NT2/D1 (cell line): Measurements from ENCODE around the gene RAB11FIP5.

Experiments
- DNase-seq: peaks from one replicate; pipeline ENCODE4 v3.0.0-alpha.2; 2011; ENCODE audit warnings: low read depth, low spot score
- H3K27me3 ChIP-seq: 2 replicates; pipeline ENCODE4 v1.6.0; 2011; ENCODE audit warnings: mild to moderate bottlenecking; ENCODE audit not compliant: insufficient read length, insufficient read depth
- H3K36me3 ChIP-seq: 2 replicates; pipeline ENCODE4 v1.6.1; 2011; ENCODE audit warnings: mild to moderate bottlenecking, low read length, mixed read lengths; ENCODE audit not compliant: insufficient read depth, insufficient read length
- H3K4me1 ChIP-seq: 2 replicates; pipeline ENCODE4 v1.5.1; 2011; ENCODE audit not compliant: insufficient read depth, insufficient read length
- H3K4me3 ChIP-seq: 2 replicates; pipeline ENCODE4 v1.5.1; 2011; ENCODE audit warnings: low read depth; ENCODE audit not compliant: insufficient read length
- H3K9ac ChIP-seq: 2 replicates; pipeline ENCODE4 v1.6.0; 2011; ENCODE audit warnings: low read depth; ENCODE audit not compliant: insufficient read length
- H3K9me3 ChIP-seq: 2 replicates; pipeline ENCODE4 v1.5.1; 2011; ENCODE audit warnings: mild to moderate bottlenecking, low read length; ENCODE audit not compliant: insufficient read depth
- SUZ12 ChIP-seq: IDR thresholded peaks from 2 replicates; pipeline ENCODE4 v1.6.1; 2011; ENCODE audit not compliant: insufficient read length, insufficient read depth; ENCODE audit errors: extremely low read depth
- YY1 ChIP-seq: IDR thresholded peaks from 2 replicates; pipeline ENCODE4 v1.6.1; 2011; ENCODE audit not compliant: insufficient read length, insufficient read depth
- ZNF274 ChIP-seq: IDR thresholded peaks from 2 replicates; pipeline ENCODE4 v1.6.1; 2011; ENCODE audit warnings: mild to moderate bottlenecking, low read depth, low read length

Gene RAB11FIP5

GRCh38 chr2:73091164-73091563 lies 21.6 kb downstream of the RAB11FIP5 start:
- DNase-seq: no peak
- H3K9ac ChIP-seq: no peak overlapping the region
- H3K36me3 ChIP-seq: peaks cover 28% of the 10 kb centered on the region
- H3K27me3 ChIP-seq: no peaks in the 10 kb centered on the region
- peaks cover 16% of the 10 kb centered on the region for H3K4me1 ChIP-seq
- TF ChIP-seq SUZ12: no peak
- no peak for TF ChIP-seq YY1
- TF ChIP-seq ZNF274: no peak
- no peaks in the 10 kb centered on the region for H3K9me3 ChIP-seq
- no peak overlapping the region for H3K4me3 ChIP-seq

- H3K4me1 ChIP-seq: peaks cover 23% of the 10 kb centered on the region
- H3K9ac ChIP-seq: no peak overlapping the region
- TF ChIP-seq ZNF274 (no peak), SUZ12 (no peak), YY1 (no peak)
- peaks cover 43% of the 10 kb centered on the region for H3K36me3 ChIP-seq
- H3K9me3 ChIP-seq: no peaks in the 10 kb centered on the region
- H3K4me3 ChIP-seq: no peak overlapping the region
- DNase-seq: no peak
- H3K27me3 ChIP-seq: no peaks in the 10 kb centered on the region
Observed at GRCh38 chr2:73089270-73090030, 23.3 kb downstream of the RAB11FIP5 start.

GRCh38 chr2:73088703-73089102 lies 24.0 kb downstream of the RAB11FIP5 start:
- Histone ChIP-seq H3K36me3 (peaks cover 50% of the 10 kb centered on the region), H3K4me3 (no peak overlapping the region), H3K27me3 (no peaks in the 10 kb centered on the region), H3K9ac (no peak overlapping the region), H3K4me1 (peaks cover 23% of the 10 kb centered on the region), H3K9me3 (no peaks in the 10 kb centered on the region)
- DNase-seq: no peak
- TF ChIP-seq YY1: no peak
- no peak for TF ChIP-seq ZNF274
- no peak for TF ChIP-seq SUZ12

- DNase-seq: no peak
- Histone ChIP-seq H3K27me3 (no peaks in the 10 kb centered on the region), H3K9ac (no peak overlapping the region), H3K4me3 (no peak overlapping the region), H3K4me1 (peaks cover 23% of the 10 kb centered on the region), H3K36me3 (peaks cover 51% of the 10 kb centered on the region), H3K9me3 (no peaks in the 10 kb centered on the region)
- no peak for TF ChIP-seq YY1
- no peak for TF ChIP-seq ZNF274
- no peak for TF ChIP-seq SUZ12
Observed at GRCh38 chr2:73088211-73088610, 24.5 kb downstream of the RAB11FIP5 start.

- no peaks in the 10 kb centered on the region for H3K27me3 ChIP-seq
- H3K9ac ChIP-seq: no peak overlapping the region
- TF ChIP-seq ZNF274 (no peak), SUZ12 (no peak), YY1 (no peak)
- no peak overlapping the region for H3K4me3 ChIP-seq
- DNase-seq: no peak
- peaks cover 60% of the 10 kb centered on the region for H3K36me3 ChIP-seq
- H3K9me3 ChIP-seq: no peaks in the 10 kb centered on the region
- H3K4me1 ChIP-seq: peaks cover 19% of the 10 kb centered on the region
Observed at GRCh38 chr2:73087311-73087710, 25.4 kb downstream of the RAB11FIP5 start.

- Histone ChIP-seq H3K9me3 (no peaks in the 10 kb centered on the region), H3K9ac (no peak overlapping the region), H3K4me1 (peaks cover 16% of the 10 kb centered on the region), H3K27me3 (no peaks in the 10 kb centered on the region), H3K36me3 (peaks cover 66% of the 10 kb centered on the region), H3K4me3 (no peak overlapping the region)
- DNase-seq: peak; percentile 67
- TF ChIP-seq ZNF274 (no peak), SUZ12 (no peak), YY1 (no peak)
Observed at GRCh38 chr2:73085691-73086090, 27.1 kb downstream of the RAB11FIP5 start.

GRCh38 chr2:73084971-73085370 lies 27.8 kb downstream of the RAB11FIP5 start:
- H3K4me1 ChIP-seq: peaks cover 17% of the 10 kb centered on the region
- no peaks in the 10 kb centered on the region for H3K9me3 ChIP-seq
- no peaks in the 10 kb centered on the region for H3K27me3 ChIP-seq
- TF ChIP-seq ZNF274: no peak
- TF ChIP-seq YY1: no peak
- TF ChIP-seq SUZ12: no peak
- no peak overlapping the region for H3K4me3 ChIP-seq
- no peak overlapping the region for H3K9ac ChIP-seq
- DNase-seq: no peak
- H3K36me3 ChIP-seq: peaks cover 72% of the 10 kb centered on the region
